SK-N-SH treated with all-trans-retinoic acid at 6 μM for 48 hours (cell line): ENCODE measurements around the gene ETV6.

Experiments used
- ATAC-seq: fragments of 200-7000 bp; cut with Tn5 transposase; 3 replicates; pipeline ENCODE4 v1.9.1; 2020; ENCODE audit warnings: mild to moderate bottlenecking, moderate library complexity
- ARNTL ChIP-seq: fragments of 450-650 bp; formaldehyde crosslinking; IDR thresholded peaks from 2 replicates; pipeline ENCODE4 v1.5.0; 2020; ENCODE audit warnings: low read depth, mild to moderate bottlenecking, moderate library complexity, borderline replicate concordance
- BACH2 ChIP-seq: fragments of 250-450 bp; sonication (Bioruptor Pico); IDR thresholded peaks from 2 replicates; pipeline ENCODE4 v1.9.0; 2021; ENCODE audit warnings: mild to moderate bottlenecking, borderline replicate concordance
- CSDC2 ChIP-seq: fragments of 250-450 bp; sonication (Bioruptor Pico); IDR thresholded peaks from 2 replicates; pipeline ENCODE4 v1.5.0; 2020; ENCODE audit warnings: mild to moderate bottlenecking, moderate library complexity
- ESRRG ChIP-seq: fragments of 250-450 bp; sonication (Bioruptor Pico); IDR thresholded peaks from 2 replicates; pipeline ENCODE4 v1.6.1; 2021; ENCODE audit warnings: mild to moderate bottlenecking
- GLIS3 ChIP-seq: fragments of 250-450 bp; sonication (Bioruptor Pico); IDR thresholded peaks from 2 replicates; pipeline ENCODE4 v1.5.0; 2020; ENCODE audit warnings: mild to moderate bottlenecking, moderate library complexity
- ISL1 ChIP-seq: fragments of 250-450 bp; sonication (Bioruptor Pico); IDR thresholded peaks from 2 replicates; pipeline ENCODE4 v2.1.2; 2022; ENCODE audit warnings: mild to moderate bottlenecking, moderate library complexity
- OSR1 ChIP-seq: fragments of 250-450 bp; sonication (Bioruptor Pico); IDR thresholded peaks from 2 replicates; pipeline ENCODE4 v1.8.0; 2022; ENCODE audit warnings: moderate library complexity, mild to moderate bottlenecking, inconsistent platforms
- PPARA ChIP-seq: fragments of 250-450 bp; sonication (Bioruptor Pico); IDR thresholded peaks from 2 replicates; pipeline ENCODE4 v1.5.0; 2020; ENCODE audit warnings: mild to moderate bottlenecking, borderline replicate concordance
- RARB ChIP-seq: fragments of 250-450 bp; sonication (Bioruptor Pico); IDR thresholded peaks from 2 replicates; pipeline ENCODE4 v1.8.0; 2021; ENCODE audit warnings: mild to moderate bottlenecking, moderate library complexity
- SNAI2 ChIP-seq: fragments of 250-450 bp; sonication (Bioruptor Pico); IDR thresholded peaks from 2 replicates; pipeline ENCODE4 v1.5.0; 2020; ENCODE audit warnings: mild to moderate bottlenecking, moderate library complexity
- TOX ChIP-seq: fragments of 250-450 bp; sonication (Bioruptor Pico); IDR thresholded peaks from 2 replicates; pipeline ENCODE4 v1.8.0; 2021; ENCODE audit warnings: mild to moderate bottlenecking, moderate library complexity, borderline replicate concordance
- ZC3H10 ChIP-seq: fragments of 250-450 bp; sonication (Bioruptor Pico); IDR thresholded peaks from 2 replicates; pipeline ENCODE4 v1.5.1; 2021; ENCODE audit warnings: mild to moderate bottlenecking, moderate library complexity
- ZFP3 ChIP-seq: fragments of 250-450 bp; sonication (Bioruptor Pico); IDR thresholded peaks from 2 replicates; pipeline ENCODE4 v1.5.0; 2020; ENCODE audit warnings: mild to moderate bottlenecking, moderate library complexity
- ZFP30 ChIP-seq: fragments of 450-650 bp; formaldehyde crosslinking; IDR thresholded peaks from 2 replicates; pipeline ENCODE4 v1.5.0; 2022; ENCODE audit warnings: mild to moderate bottlenecking, moderate library complexity
- ZNF565 ChIP-seq: fragments of 450-650 bp; formaldehyde crosslinking; conservative IDR thresholded peaks from 2 replicates; pipeline ENCODE4 v1.5.0; 2020; ENCODE audit warnings: low read depth, mild to moderate bottlenecking, moderate library complexity
- ZNF70 ChIP-seq: fragments of 450-650 bp; formaldehyde crosslinking; IDR thresholded peaks from 2 replicates; pipeline ENCODE4 v1.5.0; 2020; ENCODE audit warnings: mild to moderate bottlenecking, moderate library complexity
- ZNF8 ChIP-seq: fragments of 450-650 bp; formaldehyde crosslinking; IDR thresholded peaks from 2 replicates; pipeline ENCODE4 v1.5.0; 2020; ENCODE audit warnings: mild to moderate bottlenecking, moderate library complexity
- TF ChIP-seq, protein P1 (sequence below): fragments of 250-450 bp; sonication (Bioruptor Pico); IDR thresholded peaks from 2 replicates; pipeline ENCODE4 v1.5.0; 2020; ENCODE audit warnings: mild to moderate bottlenecking, moderate library complexity
- TF ChIP-seq, protein P2 (sequence below): fragments of 250-450 bp; sonication (Bioruptor Pico); IDR thresholded peaks from 2 replicates; pipeline ENCODE4 v1.8.0; 2020; ENCODE audit warnings: mild to moderate bottlenecking, moderate library complexity, borderline replicate concordance
- TF ChIP-seq, protein P3 (sequence below): fragments of 250-450 bp; sonication (Bioruptor Pico); IDR thresholded peaks from 2 replicates; pipeline ENCODE4 v1.5.1; 2021; ENCODE audit warnings: mild to moderate bottlenecking, moderate library complexity
- TF ChIP-seq, protein P4 (sequence below): fragments of 250-450 bp; sonication (Bioruptor Pico); IDR thresholded peaks from 2 replicates; pipeline ENCODE4 v1.8.0; 2021; ENCODE audit warnings: low read depth, mild to moderate bottlenecking, moderate library complexity, borderline replicate concordance
- TF ChIP-seq, protein P5 (sequence below): fragments of 250-450 bp; sonication (Bioruptor Pico); IDR thresholded peaks from 2 replicates; pipeline ENCODE4 v1.5.1; 2020; ENCODE audit warnings: low read depth, mild to moderate bottlenecking, moderate library complexity

ETV6 gene

DNA sequence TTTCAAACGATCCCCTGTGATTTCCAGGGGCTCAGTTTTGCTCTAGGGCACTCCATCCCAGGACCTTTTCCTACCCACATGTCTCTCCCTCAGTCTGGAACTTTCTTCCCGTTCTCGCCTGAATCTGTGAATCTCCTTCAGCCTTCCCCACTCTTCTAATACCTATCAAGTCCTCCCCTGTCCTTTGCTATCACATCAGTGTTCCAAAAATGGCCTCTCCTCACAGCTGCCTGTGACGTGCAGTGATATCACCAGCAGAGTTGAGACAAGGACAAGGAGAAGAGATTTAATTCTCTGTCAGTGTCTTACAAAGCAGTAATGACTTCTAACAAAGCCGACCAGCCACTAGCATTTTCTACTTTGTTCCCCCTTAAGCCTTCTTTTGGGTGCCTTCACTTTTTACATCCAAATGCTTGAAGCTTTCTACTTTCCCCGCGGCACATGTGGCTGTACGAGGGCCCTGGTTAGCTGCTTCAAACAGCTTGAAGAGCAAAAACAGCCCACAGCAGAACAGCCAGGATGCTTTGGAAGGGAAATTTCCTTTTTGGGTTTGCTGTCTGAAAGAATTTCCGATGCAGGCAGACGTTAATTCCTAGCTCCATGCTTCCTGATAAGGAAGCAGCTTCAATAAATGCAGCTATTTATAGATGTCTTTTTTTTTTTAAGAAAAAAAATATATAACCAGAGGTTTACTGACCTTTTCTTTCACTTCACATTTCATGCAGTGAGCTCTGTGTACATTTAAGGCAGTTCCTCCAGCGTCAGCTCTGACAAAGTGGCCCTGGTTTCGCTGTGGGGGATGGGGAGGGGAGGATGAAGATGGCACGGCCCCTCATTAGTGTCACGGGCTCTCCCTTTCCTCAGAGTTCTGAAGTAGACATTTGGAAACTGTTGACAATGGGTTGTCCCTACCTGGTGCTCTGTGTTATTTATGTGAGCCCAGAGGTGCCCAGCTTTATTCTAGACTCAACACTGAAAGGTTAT lies 109.3 kb downstream of the ETV6 start:
- TF ChIP-seq ZNF8 (CRISPR knock-in tag) (no peak), PPARA (CRISPR knock-in tag) (no peak), ZNF70 (no peak), TOX (no peak), ESRRG (CRISPR knock-in tag) (no peak), CSDC2 (CRISPR knock-in tag) (no peak), SNAI2 (CRISPR knock-in tag) (no peak), BACH2 (CRISPR knock-in tag) (no peak), ZFP3 (CRISPR knock-in tag) (no peak), ZFP30 (no peak), GLIS3 (CRISPR knock-in tag) (no peak)
- TF ChIP-seq, protein P1, sequence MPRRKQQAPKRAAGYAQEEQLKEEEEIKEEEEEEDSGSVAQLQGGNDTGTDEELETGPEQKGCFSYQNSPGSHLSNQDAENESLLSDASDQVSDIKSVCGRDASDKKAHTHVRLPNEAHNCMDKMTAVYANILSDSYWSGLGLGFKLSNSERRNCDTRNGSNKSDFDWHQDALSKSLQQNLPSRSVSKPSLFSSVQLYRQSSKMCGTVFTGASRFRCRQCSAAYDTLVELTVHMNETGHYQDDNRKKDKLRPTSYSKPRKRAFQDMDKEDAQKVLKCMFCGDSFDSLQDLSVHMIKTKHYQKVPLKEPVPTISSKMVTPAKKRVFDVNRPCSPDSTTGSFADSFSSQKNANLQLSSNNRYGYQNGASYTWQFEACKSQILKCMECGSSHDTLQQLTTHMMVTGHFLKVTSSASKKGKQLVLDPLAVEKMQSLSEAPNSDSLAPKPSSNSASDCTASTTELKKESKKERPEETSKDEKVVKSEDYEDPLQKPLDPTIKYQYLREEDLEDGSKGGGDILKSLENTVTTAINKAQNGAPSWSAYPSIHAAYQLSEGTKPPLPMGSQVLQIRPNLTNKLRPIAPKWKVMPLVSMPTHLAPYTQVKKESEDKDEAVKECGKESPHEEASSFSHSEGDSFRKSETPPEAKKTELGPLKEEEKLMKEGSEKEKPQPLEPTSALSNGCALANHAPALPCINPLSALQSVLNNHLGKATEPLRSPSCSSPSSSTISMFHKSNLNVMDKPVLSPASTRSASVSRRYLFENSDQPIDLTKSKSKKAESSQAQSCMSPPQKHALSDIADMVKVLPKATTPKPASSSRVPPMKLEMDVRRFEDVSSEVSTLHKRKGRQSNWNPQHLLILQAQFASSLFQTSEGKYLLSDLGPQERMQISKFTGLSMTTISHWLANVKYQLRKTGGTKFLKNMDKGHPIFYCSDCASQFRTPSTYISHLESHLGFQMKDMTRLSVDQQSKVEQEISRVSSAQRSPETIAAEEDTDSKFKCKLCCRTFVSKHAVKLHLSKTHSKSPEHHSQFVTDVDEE (CRISPR knock-in tag) = no peak
- TF ChIP-seq, protein P2, sequence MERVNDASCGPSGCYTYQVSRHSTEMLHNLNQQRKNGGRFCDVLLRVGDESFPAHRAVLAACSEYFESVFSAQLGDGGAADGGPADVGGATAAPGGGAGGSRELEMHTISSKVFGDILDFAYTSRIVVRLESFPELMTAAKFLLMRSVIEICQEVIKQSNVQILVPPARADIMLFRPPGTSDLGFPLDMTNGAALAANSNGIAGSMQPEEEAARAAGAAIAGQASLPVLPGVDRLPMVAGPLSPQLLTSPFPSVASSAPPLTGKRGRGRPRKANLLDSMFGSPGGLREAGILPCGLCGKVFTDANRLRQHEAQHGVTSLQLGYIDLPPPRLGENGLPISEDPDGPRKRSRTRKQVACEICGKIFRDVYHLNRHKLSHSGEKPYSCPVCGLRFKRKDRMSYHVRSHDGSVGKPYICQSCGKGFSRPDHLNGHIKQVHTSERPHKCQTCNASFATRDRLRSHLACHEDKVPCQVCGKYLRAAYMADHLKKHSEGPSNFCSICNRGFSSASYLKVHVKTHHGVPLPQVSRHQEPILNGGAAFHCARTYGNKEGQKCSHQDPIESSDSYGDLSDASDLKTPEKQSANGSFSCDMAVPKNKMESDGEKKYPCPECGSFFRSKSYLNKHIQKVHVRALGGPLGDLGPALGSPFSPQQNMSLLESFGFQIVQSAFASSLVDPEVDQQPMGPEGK (CRISPR knock-in tag) = no peak
- TF ChIP-seq, protein P3, sequence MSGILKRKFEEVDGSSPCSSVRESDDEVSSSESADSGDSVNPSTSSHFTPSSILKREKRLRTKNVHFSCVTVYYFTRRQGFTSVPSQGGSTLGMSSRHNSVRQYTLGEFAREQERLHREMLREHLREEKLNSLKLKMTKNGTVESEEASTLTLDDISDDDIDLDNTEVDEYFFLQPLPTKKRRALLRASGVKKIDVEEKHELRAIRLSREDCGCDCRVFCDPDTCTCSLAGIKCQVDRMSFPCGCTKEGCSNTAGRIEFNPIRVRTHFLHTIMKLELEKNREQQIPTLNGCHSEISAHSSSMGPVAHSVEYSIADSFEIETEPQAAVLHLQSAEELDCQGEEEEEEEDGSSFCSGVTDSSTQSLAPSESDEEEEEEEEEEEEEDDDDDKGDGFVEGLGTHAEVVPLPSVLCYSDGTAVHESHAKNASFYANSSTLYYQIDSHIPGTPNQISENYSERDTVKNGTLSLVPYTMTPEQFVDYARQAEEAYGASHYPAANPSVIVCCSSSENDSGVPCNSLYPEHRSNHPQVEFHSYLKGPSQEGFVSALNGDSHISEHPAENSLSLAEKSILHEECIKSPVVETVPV = no peak
- TF ChIP-seq, all 23 proteins: peak for 0
- ATAC-seq = no peak

DNA sequence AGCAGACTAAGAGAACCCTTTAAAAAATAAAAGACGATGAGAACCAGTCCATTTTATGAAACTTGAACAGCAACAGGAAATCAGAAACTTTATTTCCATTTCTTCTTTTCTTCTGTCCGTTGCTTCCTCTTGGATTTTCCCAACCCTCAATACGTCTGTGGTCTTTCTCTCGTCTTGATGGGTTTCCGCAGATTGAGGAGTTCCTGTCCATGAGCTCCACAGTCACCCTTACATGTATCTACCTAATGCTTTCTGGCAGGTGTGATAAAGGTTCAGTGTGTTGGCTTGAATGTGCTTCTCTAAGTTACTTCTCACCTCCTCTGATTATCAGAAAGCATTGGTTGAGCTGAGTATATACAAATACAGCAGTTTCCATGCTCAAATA lies 110.0 kb downstream of the ETV6 start:
- no peak for TF ChIP-seq RARB
- TF ChIP-seq ZNF565 = no peak
- TF ChIP-seq ZFP30 = no peak
- TF ChIP-seq ESRRG (CRISPR knock-in tag) = no peak
- no peak for TF ChIP-seq OSR1 (CRISPR knock-in tag)
- TF ChIP-seq CSDC2 (CRISPR knock-in tag) = no peak
- TF ChIP-seq ARNTL (CRISPR knock-in tag) = no peak
- TF ChIP-seq, protein P1 (CRISPR knock-in tag) = no peak
- TF ChIP-seq, protein P3 = no peak
- no peak for TF ChIP-seq ISL1
- TF ChIP-seq, protein P4, sequence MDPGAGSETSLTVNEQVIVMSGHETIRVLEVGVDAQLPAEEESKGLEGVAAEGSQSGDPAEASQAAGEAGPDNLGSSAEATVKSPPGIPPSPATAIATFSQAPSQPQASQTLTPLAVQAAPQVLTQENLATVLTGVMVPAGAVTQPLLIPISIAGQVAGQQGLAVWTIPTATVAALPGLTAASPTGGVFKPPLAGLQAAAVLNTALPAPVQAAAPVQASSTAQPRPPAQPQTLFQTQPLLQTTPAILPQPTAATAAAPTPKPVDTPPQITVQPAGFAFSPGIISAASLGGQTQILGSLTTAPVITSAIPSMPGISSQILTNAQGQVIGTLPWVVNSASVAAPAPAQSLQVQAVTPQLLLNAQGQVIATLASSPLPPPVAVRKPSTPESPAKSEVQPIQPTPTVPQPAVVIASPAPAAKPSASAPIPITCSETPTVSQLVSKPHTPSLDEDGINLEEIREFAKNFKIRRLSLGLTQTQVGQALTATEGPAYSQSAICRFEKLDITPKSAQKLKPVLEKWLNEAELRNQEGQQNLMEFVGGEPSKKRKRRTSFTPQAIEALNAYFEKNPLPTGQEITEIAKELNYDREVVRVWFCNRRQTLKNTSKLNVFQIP (CRISPR knock-in tag) = no peak
- no peak for TF ChIP-seq ZC3H10 (CRISPR knock-in tag)
- no peak for TF ChIP-seq GLIS3 (CRISPR knock-in tag)
- TF ChIP-seq PPARA (CRISPR knock-in tag) = no peak
- no peak for TF ChIP-seq BACH2 (CRISPR knock-in tag)
- TF ChIP-seq, protein P5, sequence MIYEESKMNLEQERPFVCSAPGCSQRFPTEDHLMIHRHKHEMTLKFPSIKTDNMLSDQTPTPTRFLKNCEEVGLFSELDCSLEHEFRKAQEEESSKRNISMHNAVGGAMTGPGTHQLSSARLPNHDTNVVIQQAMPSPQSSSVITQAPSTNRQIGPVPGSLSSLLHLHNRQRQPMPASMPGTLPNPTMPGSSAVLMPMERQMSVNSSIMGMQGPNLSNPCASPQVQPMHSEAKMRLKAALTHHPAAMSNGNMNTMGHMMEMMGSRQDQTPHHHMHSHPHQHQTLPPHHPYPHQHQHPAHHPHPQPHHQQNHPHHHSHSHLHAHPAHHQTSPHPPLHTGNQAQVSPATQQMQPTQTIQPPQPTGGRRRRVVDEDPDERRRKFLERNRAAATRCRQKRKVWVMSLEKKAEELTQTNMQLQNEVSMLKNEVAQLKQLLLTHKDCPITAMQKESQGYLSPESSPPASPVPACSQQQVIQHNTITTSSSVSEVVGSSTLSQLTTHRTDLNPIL (CRISPR knock-in tag) = no peak
- TF ChIP-seq TOX = no peak
- TF ChIP-seq ZFP3 (CRISPR knock-in tag) = no peak
- TF ChIP-seq, all 23 proteins: peak for 0
- no peak for ATAC-seq
